Measurements from ENCODE around the gene MBOAT2. TPM values are rescaled to one million over a fixed set of nuclear protein-coding genes. Genes with fewer than 3 reads are reported as not detected.

MBOAT2 gene
- total and polyA plus RNA-seq, 2 experiments from 2014 or later: 15.9 to 22.7 TPM

- TF ChIP-seq, protein P1, sequence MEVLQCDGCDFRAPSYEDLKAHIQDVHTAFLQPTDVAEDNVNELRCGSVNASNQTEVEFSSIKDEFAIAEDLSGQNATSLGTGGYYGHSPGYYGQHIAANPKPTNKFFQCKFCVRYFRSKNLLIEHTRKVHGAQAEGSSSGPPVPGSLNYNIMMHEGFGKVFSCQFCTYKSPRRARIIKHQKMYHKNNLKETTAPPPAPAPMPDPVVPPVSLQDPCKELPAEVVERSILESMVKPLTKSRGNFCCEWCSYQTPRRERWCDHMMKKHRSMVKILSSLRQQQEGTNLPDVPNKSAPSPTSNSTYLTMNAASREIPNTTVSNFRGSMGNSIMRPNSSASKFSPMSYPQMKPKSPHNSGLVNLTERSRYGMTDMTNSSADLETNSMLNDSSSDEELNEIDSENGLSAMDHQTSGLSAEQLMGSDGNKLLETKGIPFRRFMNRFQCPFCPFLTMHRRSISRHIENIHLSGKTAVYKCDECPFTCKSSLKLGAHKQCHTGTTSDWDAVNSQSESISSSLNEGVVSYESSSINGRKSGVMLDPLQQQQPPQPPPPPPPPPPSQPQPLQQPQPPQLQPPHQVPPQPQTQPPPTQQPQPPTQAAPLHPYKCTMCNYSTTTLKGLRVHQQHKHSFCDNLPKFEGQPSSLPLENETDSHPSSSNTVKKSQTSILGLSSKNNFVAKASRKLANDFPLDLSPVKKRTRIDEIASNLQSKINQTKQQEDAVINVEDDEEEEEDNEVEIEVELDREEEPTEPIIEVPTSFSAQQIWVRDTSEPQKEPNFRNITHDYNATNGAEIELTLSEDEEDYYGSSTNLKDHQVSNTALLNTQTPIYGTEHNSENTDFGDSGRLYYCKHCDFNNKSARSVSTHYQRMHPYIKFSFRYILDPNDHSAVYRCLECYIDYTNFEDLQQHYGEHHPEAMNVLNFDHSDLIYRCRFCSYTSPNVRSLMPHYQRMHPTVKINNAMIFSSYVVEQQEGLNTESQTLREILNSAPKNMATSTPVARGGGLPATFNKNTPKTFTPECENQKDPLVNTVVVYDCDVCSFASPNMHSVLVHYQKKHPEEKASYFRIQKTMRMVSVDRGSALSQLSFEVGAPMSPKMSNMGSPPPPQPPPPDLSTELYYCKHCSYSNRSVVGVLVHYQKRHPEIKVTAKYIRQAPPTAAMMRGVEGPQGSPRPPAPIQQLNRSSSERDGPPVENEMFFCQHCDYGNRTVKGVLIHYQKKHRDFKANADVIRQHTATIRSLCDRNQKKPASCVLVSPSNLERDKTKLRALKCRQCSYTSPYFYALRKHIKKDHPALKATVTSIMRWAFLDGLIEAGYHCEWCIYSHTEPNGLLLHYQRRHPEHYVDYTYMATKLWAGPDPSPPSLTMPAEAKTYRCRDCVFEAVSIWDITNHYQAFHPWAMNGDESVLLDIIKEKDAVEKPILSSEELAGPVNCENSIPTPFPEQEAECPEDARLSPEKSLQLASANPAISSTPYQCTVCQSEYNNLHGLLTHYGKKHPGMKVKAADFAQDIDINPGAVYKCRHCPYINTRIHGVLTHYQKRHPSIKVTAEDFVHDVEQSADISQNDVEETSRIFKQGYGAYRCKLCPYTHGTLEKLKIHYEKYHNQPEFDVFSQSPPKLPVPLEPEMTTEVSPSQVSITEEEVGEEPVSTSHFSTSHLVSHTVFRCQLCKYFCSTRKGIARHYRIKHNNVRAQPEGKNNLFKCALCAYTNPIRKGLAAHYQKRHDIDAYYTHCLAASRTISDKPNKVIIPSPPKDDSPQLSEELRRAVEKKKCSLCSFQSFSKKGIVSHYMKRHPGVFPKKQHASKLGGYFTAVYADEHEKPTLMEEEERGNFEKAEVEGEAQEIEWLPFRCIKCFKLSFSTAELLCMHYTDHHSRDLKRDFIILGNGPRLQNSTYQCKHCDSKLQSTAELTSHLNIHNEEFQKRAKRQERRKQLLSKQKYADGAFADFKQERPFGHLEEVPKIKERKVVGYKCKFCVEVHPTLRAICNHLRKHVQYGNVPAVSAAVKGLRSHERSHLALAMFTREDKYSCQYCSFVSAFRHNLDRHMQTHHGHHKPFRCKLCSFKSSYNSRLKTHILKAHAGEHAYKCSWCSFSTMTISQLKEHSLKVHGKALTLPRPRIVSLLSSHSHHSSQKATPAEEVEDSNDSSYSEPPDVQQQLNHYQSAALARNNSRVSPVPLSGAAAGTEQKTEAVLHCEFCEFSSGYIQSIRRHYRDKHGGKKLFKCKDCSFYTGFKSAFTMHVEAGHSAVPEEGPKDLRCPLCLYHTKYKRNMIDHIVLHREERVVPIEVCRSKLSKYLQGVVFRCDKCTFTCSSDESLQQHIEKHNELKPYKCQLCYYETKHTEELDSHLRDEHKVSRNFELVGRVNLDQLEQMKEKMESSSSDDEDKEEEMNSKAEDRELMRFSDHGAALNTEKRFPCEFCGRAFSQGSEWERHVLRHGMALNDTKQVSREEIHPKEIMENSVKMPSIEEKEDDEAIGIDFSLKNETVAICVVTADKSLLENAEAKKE (CRISPR knock-in tag; IDR thresholded peaks at IDR 0.05): no peak
Observed at GRCh38 chr2:8993196-8993901, 10.1 kb downstream of the MBOAT2 start (continued).

GRCh38 chr2:8992643-8993042 is 10.8 kb downstream of the MBOAT2 start:
- H2AFZ ChIP-seq: no peak overlapping the region
- H3K27me3 ChIP-seq (ENCODE audit: insufficient read depth): no peaks in the 10 kb centered on the region
- Mint-ChIP-seq H3K27me3 (ENCODE audit: insufficient read depth, low read depth, poor library complexity) (no peaks in the 10 kb centered on the region), H3K27ac (no peak overlapping the region), H3K4me1 (peaks cover 27% of the 10 kb centered on the region), H3K36me3 (ENCODE audit: low read depth) (no peaks in the 10 kb centered on the region), H3K4me3 (no peak overlapping the region), H3K9me3 (no peaks in the 10 kb centered on the region; the same call in 2 of the 3 replicates)
- H3K9me2 ChIP-seq (ENCODE audit: insufficient read depth): no peaks in the 10 kb centered on the region
- H3K79me2 ChIP-seq (replicated peaks; ENCODE audit: insufficient read depth): peaks cover 92% of the 10 kb centered on the region
- no peaks in the 10 kb centered on the region for H3K36me3 ChIP-seq (ENCODE audit: insufficient read depth)
- no peak overlapping the region for H3K27ac ChIP-seq (ENCODE audit: low read depth)
- 0 out of 2 replicates have a peak, but pooled peaks cover 17% of the 10 kb centered on the region for H4K20me1 ChIP-seq (replicated peaks; ENCODE audit: insufficient read depth)
- H3K4me2 ChIP-seq: no peak overlapping the region
- no peak overlapping the region for H3K4me3 ChIP-seq
- H3K4me1 ChIP-seq (ENCODE audit: insufficient read depth): peaks cover 14% of the 10 kb centered on the region
- H3F3A ChIP-seq (replicated peaks; ENCODE audit: low read depth): no peaks in the 10 kb centered on the region
- no peak for TF ChIP-seq JUNB (IDR thresholded peaks at IDR 0.05; ENCODE audit: unreplicated experiment)
- DNase-seq (ENCODE audit: low spot score) (no peak), ATAC-seq (no peak)

DNA sequence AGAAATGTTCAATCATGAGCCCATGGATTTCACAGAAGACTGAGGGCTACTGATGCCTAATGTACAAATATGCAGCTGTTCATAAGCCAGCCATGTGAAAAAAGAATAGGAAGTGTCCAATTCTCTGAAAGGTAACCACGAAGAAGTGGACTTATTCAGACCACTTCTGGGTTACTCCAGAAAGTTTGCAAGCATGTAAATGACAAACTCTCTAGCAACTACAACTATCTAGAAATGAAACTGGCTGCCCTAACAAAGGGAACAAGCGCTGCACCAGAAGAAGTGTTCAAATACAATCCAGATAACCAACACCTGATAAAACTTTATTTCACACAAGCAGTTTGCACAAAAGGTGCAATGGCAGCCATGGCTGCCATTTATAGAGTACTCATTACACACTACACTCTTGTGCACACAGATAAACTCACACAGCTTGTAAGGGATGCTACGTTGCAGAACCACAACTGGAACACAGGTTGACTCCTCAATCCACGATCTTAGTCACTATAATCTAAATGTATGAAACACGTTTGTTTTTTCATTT is 13.9 kb downstream of the MBOAT2 start:
- H3F3A ChIP-seq (replicated peaks; ENCODE audit: low read depth): no peaks in the 10 kb centered on the region
- no peaks in the 10 kb centered on the region for H3K36me3 ChIP-seq (ENCODE audit: insufficient read depth)
- Mint-ChIP-seq H3K27ac (no peak overlapping the region), H3K4me1 (peaks cover 22% of the 10 kb centered on the region), H3K9me3 (no peaks in the 10 kb centered on the region; the same call in 2 of the 3 replicates), H3K4me3 (no peak overlapping the region), H3K36me3 (ENCODE audit: low read depth) (no peaks in the 10 kb centered on the region), H3K27me3 (ENCODE audit: insufficient read depth, low read depth, poor library complexity) (no peaks in the 10 kb centered on the region)
- H3K4me2 ChIP-seq: no peak overlapping the region
- H2AFZ ChIP-seq: no peak overlapping the region
- H3K27ac ChIP-seq (ENCODE audit: low read depth): no peak overlapping the region
- H3K4me1 ChIP-seq (ENCODE audit: insufficient read depth): peaks cover 6% of the 10 kb centered on the region
- TF ChIP-seq EZH2phosphoT487 (IDR thresholded peaks at IDR 0.05; ENCODE audit: unreplicated experiment): no peak
- TF ChIP-seq NANOG (IDR thresholded peaks at IDR 0.05; ENCODE audit: borderline replicate concordance): no peak
- no peak for TF ChIP-seq JUNB (IDR thresholded peaks at IDR 0.05; ENCODE audit: unreplicated experiment)
- DNase-seq (ENCODE audit: low spot score) (no peak), ATAC-seq (no peak)
- no peaks in the 10 kb centered on the region for H3K27me3 ChIP-seq (ENCODE audit: insufficient read depth)
- peaks cover 83% of the 10 kb centered on the region for H3K79me2 ChIP-seq (replicated peaks; ENCODE audit: insufficient read depth)
- no peak overlapping the region for H3K4me3 ChIP-seq
- no peaks in the 10 kb centered on the region for H3K9me2 ChIP-seq (ENCODE audit: insufficient read depth)
- 0 out of 2 replicates have a peak, but pooled peaks cover 12% of the 10 kb centered on the region for H4K20me1 ChIP-seq (replicated peaks; ENCODE audit: insufficient read depth)

Data from GM23338 (cell line).